OCI-LY7 (cell line): ENCODE data around the gene TPT1. TPM values are rescaled to one million over a fixed set of nuclear protein-coding genes. Genes with fewer than 3 reads are reported as not detected.

ENCODE experiments used
- BruUV-seq: library from RNA; stranded (reverse); fragments of 400-500 nt; replicated peaks from 2 replicates; lab custom pipeline; 2021; lab: Mats Ljungman, UMichigan
- CTCF ChIA-PET: fragments of 300-600 bp; sonication (Branson Sonifier 250); formaldehyde crosslinking; loops from one replicate; lab custom pipeline; 2022; ENCODE audit warnings: antibody characterized with exemption; ENCODE audit not compliant: unreplicated experiment; lab: Charles Lee
- POLR2A ChIA-PET: fragments of 300-600 bp; sonication (Branson Sonifier 250); formaldehyde crosslinking; loops from one replicate; lab custom pipeline; 2022; ENCODE audit warnings: antibody characterized with exemption; lab: Charles Lee
- DNase-seq: peaks from one replicate; pipeline ENCODE4 v3.0.0-alpha.2; 2015; ENCODE audit warnings: low spot score
- H2AFZ ChIP-seq: fragments of 200-600 bp; sonication (generic), shearing (Covaris generic); 2 replicates; pipeline ENCODE4 v1.6.1; 2014; ENCODE audit warnings: mild to moderate bottlenecking, antibody characterized with exemption, low read length, moderate library complexity
- H3K27ac ChIP-seq: fragments of 200-600 bp; sonication (generic); 2 replicates; pipeline ENCODE4 v1.5.1; 2014; ENCODE audit warnings: mixed run types, low read depth, mild to moderate bottlenecking, moderate library complexity, low read length, inconsistent platforms; ENCODE audit not compliant: poor library complexity, severe bottlenecking
- H3K36me3 ChIP-seq: fragments of 200-600 bp; sonication (generic); 2 replicates; pipeline ENCODE4 v1.6.1; 2014; ENCODE audit warnings: mild to moderate bottlenecking, antibody characterized with exemption, low read length, moderate library complexity, mixed read lengths; ENCODE audit not compliant: insufficient read depth
- H3K4me1 ChIP-seq: fragments of 200-600 bp; sonication (generic); 2 replicates; pipeline ENCODE4 v1.5.1; 2014; ENCODE audit warnings: mild to moderate bottlenecking, low read length; ENCODE audit not compliant: insufficient read depth, poor library complexity, severe bottlenecking
- H3K4me2 ChIP-seq: fragments of 200-600 bp; sonication (generic); 2 replicates; pipeline ENCODE4 v1.6.1; 2014; ENCODE audit warnings: mild to moderate bottlenecking, low read length
- H3K4me3 ChIP-seq: fragments of 200-600 bp; sonication (generic); 2 replicates; pipeline ENCODE4 v1.5.1; 2014; ENCODE audit warnings: mild to moderate bottlenecking, low read depth, low read length; ENCODE audit not compliant: poor library complexity, severe bottlenecking
- H3K79me2 ChIP-seq: fragments of 200-600 bp; sonication (generic); 2 replicates; pipeline ENCODE4 v1.6.1; 2016; ENCODE audit warnings: low read depth, mild to moderate bottlenecking, low read length, moderate library complexity, mixed read lengths; ENCODE audit not compliant: insufficient read depth
- H3K9me2 ChIP-seq: fragments of 200-600 bp; sonication (generic); 2 replicates; pipeline ENCODE4 v1.6.1; 2016; ENCODE audit warnings: mild to moderate bottlenecking, low read length, mixed read lengths; ENCODE audit not compliant: insufficient read depth
- H3K9me3 ChIP-seq: fragments of 200-600 bp; sonication (generic); 2 replicates; pipeline ENCODE4 v1.6.1; 2014; ENCODE audit warnings: mild to moderate bottlenecking, mixed run types, low read length, mixed read lengths
- H4K20me1 ChIP-seq: fragments of 200-600 bp; sonication (generic); 2 replicates; pipeline ENCODE4 v1.6.1; 2014; ENCODE audit warnings: mild to moderate bottlenecking, antibody characterized with exemption, low read length, moderate library complexity, mixed read lengths; ENCODE audit not compliant: insufficient read depth
- CTCF ChIP-seq: fragments of 200-600 bp; sonication (generic); conservative IDR thresholded peaks from 2 replicates; pipeline ENCODE4 v1.5.1; 2014; ENCODE audit warnings: mild to moderate bottlenecking, antibody characterized with exemption, low read length, moderate library complexity, mixed read lengths
- EZH2phosphoT487 ChIP-seq: fragments of 200-600 bp; sonication (generic); IDR thresholded peaks from 2 replicates; pipeline ENCODE4 v1.6.1; 2018; ENCODE audit warnings: low read depth, borderline replicate concordance, mild to moderate bottlenecking, mixed run types, antibody characterized with exemption, low read length, moderate library complexity, mixed read lengths
- intact Hi-C: fragments of 100-400 bp; cut with micrococcal nuclease; formaldehyde crosslinking; loops from one replicate; pipeline ENCODE4 v1.10.0; 2022; ENCODE audit not compliant: unreplicated experiment
- total RNA-seq, 2 experiments: library from RNA; depleted of rRNA in 1 of 2; stranded (reverse); fragments of >200 nt in 1 of 2; shearing (Covaris generic) in 1 of 2; gene quantifications; 2 replicates each; pipeline ENCODE4 v1.2.3, GENCODE V29; 2014 to 2022

TPT1 gene
- total RNA-seq, 2 experiments from 2014 or later, result 1,996 to 2,337 TPM

DNA sequence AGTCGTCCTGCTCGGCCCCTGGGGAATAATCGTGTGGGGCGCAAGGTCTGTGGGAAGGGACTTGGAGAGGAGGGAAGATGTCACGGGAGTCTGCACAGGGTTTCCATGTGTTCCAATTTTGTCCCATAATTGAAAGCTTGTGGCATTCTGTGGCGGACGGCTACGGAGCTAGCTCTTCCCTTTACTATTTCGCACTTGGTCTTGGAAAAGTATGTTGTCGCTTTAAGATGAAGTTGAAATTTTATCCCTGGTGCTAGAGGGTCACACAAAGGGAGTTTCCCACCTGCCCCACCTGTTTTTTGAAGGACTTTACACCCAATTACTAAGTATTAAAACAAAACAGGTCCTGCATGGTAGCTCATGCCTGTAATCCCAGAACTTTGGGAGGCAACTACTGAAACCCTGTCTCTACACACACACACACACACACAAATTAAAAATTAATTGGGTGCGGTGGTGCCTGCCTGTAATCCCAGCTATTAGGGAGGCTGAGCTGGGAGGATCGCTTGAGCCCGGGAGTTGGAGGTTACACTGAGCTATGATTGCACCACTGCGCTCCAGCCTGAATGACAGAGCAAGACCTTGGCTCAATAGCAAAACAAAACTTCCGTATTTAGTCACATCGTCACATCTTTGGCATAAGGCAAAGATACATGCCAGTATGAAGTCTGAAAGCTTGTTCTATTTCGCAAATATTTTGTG, 967 bp upstream of the TPT1 start:
- H3K36me3 ChIP-seq, result peaks cover 56% of the 10 kb centered on the region
- peak overlapping the region; percentile 80 for H2AFZ ChIP-seq
- intact Hi-C loops, result loop anchor here (2.0 to 5.0 kb wide), 3 partner anchors 123 to 840 kb away; partner anchors contain the start of genes COG3, LCP1 and TSC22D1

DNA sequence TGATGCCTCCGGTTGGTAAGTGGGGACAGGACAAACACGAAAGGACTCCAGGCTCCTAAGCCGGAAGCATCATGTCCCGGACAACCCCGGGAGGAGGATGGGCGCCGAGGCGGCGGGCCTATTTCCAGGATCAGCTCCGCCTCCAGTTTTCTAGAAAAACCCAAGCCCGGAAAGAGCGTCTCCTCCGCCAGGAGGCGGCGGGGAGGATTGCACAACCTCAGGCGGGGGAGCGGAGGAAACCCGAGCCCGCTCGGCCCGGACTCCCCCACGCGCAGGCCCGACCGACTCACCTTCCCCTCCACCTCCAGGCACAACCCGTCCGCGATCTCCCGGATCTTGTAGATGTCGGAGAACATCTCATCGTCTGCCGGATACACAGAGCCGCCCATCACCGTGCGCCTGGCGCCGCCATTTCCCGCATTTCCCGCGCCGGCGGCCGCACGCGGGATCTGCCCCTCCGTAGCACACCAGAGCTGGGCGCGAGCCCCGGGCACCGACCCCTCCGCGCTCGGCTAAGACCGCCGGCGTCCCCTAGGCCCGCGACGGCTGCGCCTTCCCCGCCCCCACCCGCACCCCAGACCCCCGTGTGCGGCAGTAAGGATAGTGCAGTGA, 455 bp downstream of the TPT1 start:
- H3K9me3 ChIP-seq, result no peaks in the 10 kb centered on the region
- H3K9me2 ChIP-seq, result no peaks in the 10 kb centered on the region
- ChIA-PET CTCF (no interaction called here), POLR2A (interaction anchor here (0.7 to 2.3 kb wide), 6 partner anchors 9 to 915 kb away, joined by 3 to 24 read pairs (median 4); partner anchors contain the start of gene COG3)
- intact Hi-C loops, result loop anchor here (2.0 to 5.0 kb wide), 3 partner anchors 124 to 842 kb away; partner anchors contain the start of genes COG3, LCP1 and TSC22D1
- H3K27ac ChIP-seq, result peak overlapping the region; percentile 78
- DNase-seq, result peak; percentile 82
- peaks cover 62% of the 10 kb centered on the region for H3K36me3 ChIP-seq
- peaks cover 46% of the 10 kb centered on the region for H3K4me1 ChIP-seq
- H3K4me3 ChIP-seq, result peak overlapping the region; percentile 82
- no TSS peak for BruUV-seq
- no peak overlapping the region for H2AFZ ChIP-seq
- TF ChIP-seq EZH2phosphoT487, result no peak
- peak; percentile 54 for TF ChIP-seq CTCF
- peak overlapping the region; percentile 82 for H3K4me2 ChIP-seq
- peaks cover 48% of the 10 kb centered on the region for H4K20me1 ChIP-seq
- H3K79me2 ChIP-seq, result peaks cover 69% of the 10 kb centered on the region

More for the DNA sequence above, 967 bp upstream of the TPT1 start:
- Histone ChIP-seq H3K4me2 (peak overlapping the region; percentile 81), H3K27ac (peak overlapping the region; percentile 49), H3K9me2 (no peaks in the 10 kb centered on the region), H3K4me3 (peak overlapping the region; percentile 82), H3K4me1 (peaks cover 33% of the 10 kb centered on the region), H4K20me1 (peaks cover 34% of the 10 kb centered on the region), H3K9me3 (no peaks in the 10 kb centered on the region), H3K79me2 (peaks cover 55% of the 10 kb centered on the region)
- TF ChIP-seq EZH2phosphoT487, result no peak
- TF ChIP-seq CTCF, result no peak
- no peak for DNase-seq
- CTCF ChIA-PET, result no interaction called here
- BruUV-seq, result TSS peak; percentile 85
- POLR2A ChIA-PET, result interaction anchor here (0.9 to 2.4 kb wide), 12 partner anchors 11 to 913 kb away, joined by 3 to 24 read pairs (median 4); partner anchors contain the start of genes COG3 and GTF2F2
